Bladder microvascular endothelial cell (primary cell): ENCODE measurements around the gene SPANXA1. TPM values are rescaled to one million over a fixed set of nuclear protein-coding genes. Genes with fewer than 3 reads are reported as not detected.

Experiments
- total RNA-seq: library from RNA; depleted of rRNA; stranded (reverse); fragments of >200 nt; gene quantifications from 2 replicates; pipeline ENCODE4 v1.2.3, GENCODE V29; 2014

The SPANXA1 gene, protein sequence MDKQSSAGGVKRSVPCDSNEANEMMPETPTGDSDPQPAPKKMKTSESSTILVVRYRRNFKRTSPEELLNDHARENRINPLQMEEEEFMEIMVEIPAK
- not detected in 2 replicates for total RNA-seq

DNA sequence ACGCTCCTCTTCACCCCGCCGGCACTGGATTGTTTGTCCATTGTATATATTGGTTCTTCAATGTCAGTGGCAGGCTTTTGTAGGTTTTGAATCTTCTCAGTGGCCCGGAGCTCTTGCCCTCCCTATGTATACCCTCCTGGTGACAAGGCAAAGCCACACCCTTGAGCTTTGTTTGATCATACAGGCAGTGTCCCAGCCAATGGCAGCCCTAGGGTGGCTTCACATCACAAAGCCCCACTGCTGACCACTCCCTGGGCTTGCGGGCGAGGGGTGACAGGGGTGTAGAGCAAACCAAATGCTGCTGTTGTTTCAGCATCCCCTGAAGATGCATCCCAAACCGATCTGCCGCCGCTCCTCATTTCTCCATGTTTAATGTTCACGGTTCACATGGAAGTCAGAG, at the start of gene SPANXA1:
Gene SPANXA1, minus strand, starts transcription at position 101 of the 400 bp plus-strand sequence. Its CDS starts 60 bp downstream, at position 41.

GRCh38 chrX:141589408-141589807, 4.9 kb upstream of the SPANXA1 start, which contains the start of gene SPANXA2:
TSS of gene SPANXA2 (plus strand) at chrX:141589708. CDS start at chrX:141589768, 60 bp downstream.

Other genes starting within 250 kb of the SPANXA1 start
- not detected in 2 replicates for gene SPANXA2, start 5.0 kb upstream of the SPANXA1 start, total RNA-seq
- not detected in 2 replicates for gene SPANXD, start 114.0 kb upstream of the SPANXA1 start, total RNA-seq